Thyroid gland (tissue), 4 donors: ENCODE results near the gene DPYD. TPM values are rescaled to one million over a fixed set of nuclear protein-coding genes. Genes with fewer than 3 reads are reported as not detected.

ENCODE experiments used
- DNase-seq, 2 donors: peaks; one replicate each; pipeline ENCODE4 v3.0.0-alpha.2; 2019
- H3K27ac ChIP-seq, 3 donors: fragments of 200-600 bp; sonication (generic); 1 replicate in 2 of 3; 2 replicates in 1 of 3; pipeline ENCODE4 v1.5.1; 2016 to 2019; ENCODE audit warnings: mild to moderate bottlenecking in 1 of 3, moderate library complexity in 1 of 3
- H3K27me3 ChIP-seq: fragments of 200-600 bp; sonication (generic); one replicate; pipeline ENCODE4 v1.5.1; 2019
- H3K36me3 ChIP-seq, 2 donors: fragments of 200-600 bp; sonication (generic); one replicate each; pipeline ENCODE4 v1.5.1; 2016 to 2019
- H3K4me1 ChIP-seq, 2 donors: fragments of 200-600 bp; sonication (generic); one replicate each; pipeline ENCODE4 v1.5.1; 2017 to 2019
- H3K4me3 ChIP-seq, 3 donors: fragments of 200-600 bp; sonication (generic); replicated peaks in 1 of 3; 1 replicate in 2 of 3; 2 replicates in 1 of 3; pipeline ENCODE4 v1.5.1; 2016; ENCODE audit warnings: mild to moderate bottlenecking in 1 of 3
- H3K9me3 ChIP-seq: fragments of 200-600 bp; sonication (generic); one replicate; pipeline ENCODE4 v1.5.1; 2017
- POLR2A ChIP-seq, 2 donors: fragments of 450-650 bp; IDR thresholded peaks; one replicate each; pipeline ENCODE4 v1.6.1; 2017; ENCODE audit warnings: antibody characterized with exemption in 2 of 2, mild to moderate bottlenecking in 2 of 2, moderate library complexity in 1 of 2
- WGBS, 2 donors: methylation state at CpG; one replicate each; pipeline ENCODE4 v1.1.5; 2017; 5-methylcytosine and 5-hydroxymethylcytosine counted together
- intact Hi-C: fragments of 100-400 bp; cut with DNase I; formaldehyde crosslinking; loops from one replicate; pipeline ENCODE4 v1.15.1; 2023
- total RNA-seq, 4 donors: library from RNA; depleted of rRNA; stranded (reverse); fragments of >200 nt; gene quantifications; one replicate each; pipeline ENCODE4 v1.2.3, GENCODE V29; 2016
- TF ChIP-seq, protein P1 (sequence below), 6 experiments: fragments of 200-600 bp in 3 of 6; fragments of 450-650 bp in 3 of 6; sonication (generic) in 3 of 6; IDR thresholded peaks; one replicate each; pipeline ENCODE4 v1.5.1; 2016 to 2019; ENCODE audit warnings: antibody characterized with exemption in 6 of 6, mild to moderate bottlenecking in 2 of 6, inconsistent platforms in 1 of 6, moderate library complexity in 1 of 6

The DPYD gene
- total RNA-seq, 4 donors from 2014 or later, result 27.3 to 54.0 (median 39.5) TPM

DNA sequence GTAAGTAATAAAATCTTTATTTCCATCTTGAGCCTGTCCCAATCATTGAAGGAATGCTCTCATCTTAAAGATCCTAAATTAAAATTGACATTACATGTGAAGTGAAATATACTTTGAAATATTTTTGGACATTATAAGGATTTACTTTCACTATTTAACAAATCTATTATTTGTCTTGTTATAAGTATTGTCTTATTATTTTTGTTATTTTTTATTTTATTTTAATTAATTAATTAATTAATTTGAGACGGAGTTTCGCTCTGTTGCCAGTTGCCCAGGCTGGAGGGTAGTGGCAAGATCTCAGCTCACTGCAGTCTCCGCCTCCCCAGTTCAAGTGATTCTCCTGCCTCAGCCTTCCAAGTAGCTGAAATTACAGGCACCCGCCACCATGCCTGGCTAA lies 343.2 kb downstream of the DPYD start:
- intact Hi-C loops, result no loop called here

DNA sequence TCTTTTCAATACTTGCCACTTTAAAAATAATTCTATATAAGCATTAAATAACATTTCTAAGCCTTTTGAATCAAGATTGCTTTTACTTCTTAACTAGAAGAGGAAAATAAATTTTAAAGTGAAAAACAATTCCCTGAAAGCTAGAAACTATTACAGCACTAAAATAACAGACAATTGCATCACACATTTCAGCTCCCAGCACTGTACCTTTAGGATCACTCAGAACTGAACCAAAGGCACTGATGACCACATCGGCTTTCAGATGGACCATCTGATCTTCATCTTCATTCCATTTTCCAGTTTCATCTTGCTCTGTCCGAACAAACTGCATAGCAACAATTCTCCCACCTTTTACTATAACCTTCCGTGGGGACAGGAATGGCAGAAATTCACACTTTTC lies 347.3 kb downstream of the DPYD start:
- 90 to 96% methylated on average over 3 of the region's 3 CpGs for WGBS, 2 donors
- no peak for DNase-seq
- Histone ChIP-seq H3K27ac (no peak overlapping the region), H3K4me3 (no peak overlapping the region), H3K36me3 (no peaks in the 10 kb centered on the region), H3K9me3 (no peaks in the 10 kb centered on the region), H3K4me1 (no peaks in the 10 kb centered on the region), H3K27me3 (no peaks in the 10 kb centered on the region)
- TF ChIP-seq, protein P1, sequence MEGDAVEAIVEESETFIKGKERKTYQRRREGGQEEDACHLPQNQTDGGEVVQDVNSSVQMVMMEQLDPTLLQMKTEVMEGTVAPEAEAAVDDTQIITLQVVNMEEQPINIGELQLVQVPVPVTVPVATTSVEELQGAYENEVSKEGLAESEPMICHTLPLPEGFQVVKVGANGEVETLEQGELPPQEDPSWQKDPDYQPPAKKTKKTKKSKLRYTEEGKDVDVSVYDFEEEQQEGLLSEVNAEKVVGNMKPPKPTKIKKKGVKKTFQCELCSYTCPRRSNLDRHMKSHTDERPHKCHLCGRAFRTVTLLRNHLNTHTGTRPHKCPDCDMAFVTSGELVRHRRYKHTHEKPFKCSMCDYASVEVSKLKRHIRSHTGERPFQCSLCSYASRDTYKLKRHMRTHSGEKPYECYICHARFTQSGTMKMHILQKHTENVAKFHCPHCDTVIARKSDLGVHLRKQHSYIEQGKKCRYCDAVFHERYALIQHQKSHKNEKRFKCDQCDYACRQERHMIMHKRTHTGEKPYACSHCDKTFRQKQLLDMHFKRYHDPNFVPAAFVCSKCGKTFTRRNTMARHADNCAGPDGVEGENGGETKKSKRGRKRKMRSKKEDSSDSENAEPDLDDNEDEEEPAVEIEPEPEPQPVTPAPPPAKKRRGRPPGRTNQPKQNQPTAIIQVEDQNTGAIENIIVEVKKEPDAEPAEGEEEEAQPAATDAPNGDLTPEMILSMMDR (IDR thresholded peaks at IDR 0.05), result no peak
- no peak for TF ChIP-seq POLR2A (IDR thresholded peaks at IDR 0.05)
- intact Hi-C loops, result no loop called here

More for the DNA sequence above, 343.2 kb downstream of the DPYD start:
- TF ChIP-seq, protein P1 (IDR thresholded peaks at IDR 0.05), result no peak
- no peak for TF ChIP-seq POLR2A (IDR thresholded peaks at IDR 0.05)
- no peak for DNase-seq
- 91 to 93% methylated on average over 4 of the region's 4 CpGs for WGBS, 2 donors
- Histone ChIP-seq H3K36me3 (no peaks in the 10 kb centered on the region), H3K9me3 (no peaks in the 10 kb centered on the region), H3K4me3 (no peak overlapping the region), H3K27ac (no peak overlapping the region), H3K4me1 (no peaks in the 10 kb centered on the region), H3K27me3 (no peaks in the 10 kb centered on the region)

DNA sequence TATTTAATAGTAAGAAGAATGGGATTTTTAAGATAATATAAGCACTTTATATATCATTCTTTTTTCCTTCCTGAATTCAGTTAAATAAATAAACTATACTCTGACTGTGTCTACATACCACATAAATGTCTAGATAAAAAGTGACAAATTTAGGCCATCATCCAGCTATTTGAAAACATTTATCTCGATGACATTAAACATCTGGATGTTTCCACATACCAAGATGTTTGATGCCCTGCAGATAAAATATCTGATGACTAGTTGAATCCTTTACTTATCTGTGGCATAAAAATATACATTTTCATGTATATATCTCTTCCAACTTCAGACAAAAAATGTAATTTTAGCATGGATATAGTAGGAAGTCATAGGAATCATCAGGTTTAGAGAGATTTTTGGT lies 348.3 kb downstream of the DPYD start:
- no peak for DNase-seq
- Histone ChIP-seq H3K27me3 (no peaks in the 10 kb centered on the region), H3K36me3 (no peaks in the 10 kb centered on the region), H3K4me1 (no peaks in the 10 kb centered on the region), H3K4me3 (no peak overlapping the region), H3K27ac (no peak overlapping the region), H3K9me3 (no peaks in the 10 kb centered on the region)
- intact Hi-C loops, result no loop called here
- TF ChIP-seq, protein P1 (IDR thresholded peaks at IDR 0.05), result no peak
- TF ChIP-seq POLR2A (IDR thresholded peaks at IDR 0.05), result no peak
- WGBS, 2 donors, result 87 to 89% methylated on average over 1 of the region's 1 CpG

DNA sequence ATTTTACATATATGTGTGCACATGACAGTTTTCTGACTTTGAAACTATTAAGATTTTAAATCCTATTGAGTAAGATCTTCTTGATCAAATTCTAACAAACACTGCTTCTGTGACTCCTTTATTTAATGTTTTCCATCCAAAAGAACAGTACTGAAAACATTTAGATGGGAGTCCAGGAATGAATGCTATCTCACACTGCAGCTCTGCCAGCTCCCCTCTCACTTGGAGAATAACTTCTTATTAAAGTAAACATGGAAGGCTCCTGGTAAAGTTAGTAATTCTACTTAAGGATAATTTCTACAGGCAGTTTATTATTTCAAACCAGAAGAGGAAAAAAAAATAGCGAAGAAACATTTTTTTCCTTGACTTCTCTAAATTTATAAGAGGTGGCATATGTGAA lies 349.1 kb downstream of the DPYD start:
- no peaks in the 10 kb centered on the region for H3K27me3 ChIP-seq
- intact Hi-C loops, result no loop called here
- no peak overlapping the region for H3K27ac ChIP-seq
- no peaks in the 10 kb centered on the region for H3K9me3 ChIP-seq
- no peaks in the 10 kb centered on the region for H3K36me3 ChIP-seq
- TF ChIP-seq, protein P1 (IDR thresholded peaks at IDR 0.05), result no peak
- TF ChIP-seq POLR2A (IDR thresholded peaks at IDR 0.05), result no peak
- DNase-seq, result no peak
- 81 to 84% methylated on average over 1 of the region's 1 CpG for WGBS, 2 donors
- H3K4me3 ChIP-seq, result no peak overlapping the region
- no peaks in the 10 kb centered on the region for H3K4me1 ChIP-seq

DNA sequence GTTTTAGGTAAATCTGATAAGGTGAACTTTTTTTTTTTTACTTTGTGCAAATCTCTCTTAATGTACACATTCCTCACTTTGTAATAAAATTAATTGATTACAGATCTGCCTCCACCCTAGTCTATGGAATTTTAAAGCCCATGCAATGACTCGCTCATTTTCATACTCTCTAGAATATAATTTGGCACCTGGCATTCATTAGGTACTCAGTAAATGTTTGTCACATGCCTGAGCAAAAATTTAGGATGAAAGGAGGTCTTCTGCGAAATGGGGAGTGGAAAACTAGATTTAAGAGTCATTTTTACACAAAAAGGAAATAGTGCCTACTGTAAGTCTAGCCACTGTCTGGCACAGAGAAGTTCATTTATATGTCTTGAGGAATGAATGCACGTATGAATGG lies 350.1 kb downstream of the DPYD start:
- TF ChIP-seq, protein P1 (IDR thresholded peaks at IDR 0.05), result no peak
- no peak for TF ChIP-seq POLR2A (IDR thresholded peaks at IDR 0.05)

More for the DNA sequence above, 350.1 kb downstream of the DPYD start:
- H3K9me3 ChIP-seq, result no peaks in the 10 kb centered on the region
- no peaks in the 10 kb centered on the region for H3K4me1 ChIP-seq
- intact Hi-C loops, result no loop called here
- no peak for DNase-seq
- no peaks in the 10 kb centered on the region for H3K27me3 ChIP-seq
- WGBS, 2 donors, result 91 to 94% methylated on average over 3 of the region's 3 CpGs
- H3K27ac ChIP-seq, result no peak overlapping the region
- no peak overlapping the region for H3K4me3 ChIP-seq
- no peaks in the 10 kb centered on the region for H3K36me3 ChIP-seq
